NOMO-1 (cell line): ENCODE results near the gene RAI1.

ENCODE experiments used
- DNase-seq, 2 experiments: peaks; one replicate each; lab custom pipeline; 2025; ENCODE audit not compliant: unreplicated experiment in 2 of 2; lab: John Stamatoyannopoulos, UW

The RAI1 gene

GRCh38 chr17:17729620-17730249, 48.5 kb downstream of the RAI1 start:
- DNase-seq: no peak

GRCh38 chr17:17730250-17730935, 49.1 kb downstream of the RAI1 start:
- no peak for DNase-seq

GRCh38 chr17:17732444-17732843, 51.2 kb downstream of the RAI1 start:
- DNase-seq: no peak

- no peak for DNase-seq
Measured at GRCh38 chr17:17732892-17733670, 51.8 kb downstream of the RAI1 start.

GRCh38 chr17:17736205-17737183, 55.2 kb downstream of the RAI1 start:
- DNase-seq: no peak

GRCh38 chr17:17737961-17738894, 57.0 kb downstream of the RAI1 start:
- DNase-seq: no peak

- DNase-seq: no peak
Measured at GRCh38 chr17:17738901-17739300, 57.6 kb downstream of the RAI1 start.

- DNase-seq: no peak
Measured at GRCh38 chr17:17739388-17740066, 58.3 kb downstream of the RAI1 start.

GRCh38 chr17:17740615-17741348, 59.5 kb downstream of the RAI1 start:
- DNase-seq: no peak

- no peak for DNase-seq
Measured at GRCh38 chr17:17741349-17742023, 60.2 kb downstream of the RAI1 start.

- DNase-seq: no peak
Measured at GRCh38 chr17:17742133-17742621, 60.9 kb downstream of the RAI1 start.

GRCh38 chr17:17742688-17743390, 61.6 kb downstream of the RAI1 start:
- no peak for DNase-seq

GRCh38 chr17:17743391-17744112, 62.3 kb downstream of the RAI1 start:
- no peak for DNase-seq

- DNase-seq: no peak
Measured at GRCh38 chr17:17744116-17744515, 62.9 kb downstream of the RAI1 start.

GRCh38 chr17:17745476-17746455, 64.5 kb downstream of the RAI1 start:
- no peak for DNase-seq
